HG02759 (cell line): Measurements from ENCODE around the gene COP1.
"Not testable (repeated sequence)": the region's sequence is repeated elsewhere in the genome, so short reads cannot be mapped to it uniquely, and the experiment has no call there.

Experiments
- ATAC-seq: cut with Tn5 transposase; IDR thresholded peaks from one replicate; pipeline ENCODE4 v1.9.1; 2021; ENCODE audit warnings: mild to moderate bottlenecking, moderate library complexity; ENCODE audit not compliant: unreplicated experiment

The COP1 gene

GRCh38 chr1:176049582-176049981, 157.5 kb downstream of the COP1 start:
- no peak for ATAC-seq

GRCh38 chr1:176046926-176047325, 160.2 kb downstream of the COP1 start:
- ATAC-seq: no peak

GRCh38 chr1:176043537-176043936, 163.5 kb downstream of the COP1 start:
- ATAC-seq: no peak

GRCh38 chr1:176033881-176034280, 173.2 kb downstream of the COP1 start:
- ATAC-seq: no peak

GRCh38 chr1:176033474-176033873, 173.6 kb downstream of the COP1 start:
- ATAC-seq: no peak

GRCh38 chr1:176032040-176032645, 174.9 kb downstream of the COP1 start:
- ATAC-seq: no peak

- ATAC-seq: no peak
Observed at GRCh38 chr1:176029609-176030008, 177.5 kb downstream of the COP1 start.

GRCh38 chr1:176029155-176029554, 177.9 kb downstream of the COP1 start:
- ATAC-seq: no peak

GRCh38 chr1:176027934-176028333, 179.2 kb downstream of the COP1 start:
- not testable (repeated sequence) for ATAC-seq

- no peak for ATAC-seq
Observed at GRCh38 chr1:176022574-176022973, 184.5 kb downstream of the COP1 start.

GRCh38 chr1:176017722-176018121, 189.4 kb downstream of the COP1 start:
- no peak for ATAC-seq

GRCh38 chr1:176009951-176010350, 197.1 kb downstream of the COP1 start:
- no peak for ATAC-seq

GRCh38 chr1:176007756-176008389, 199.2 kb downstream of the COP1 start:
- not testable (repeated sequence) for ATAC-seq

- ATAC-seq: not testable (repeated sequence)
Observed at GRCh38 chr1:175994660-175995059, 212.4 kb downstream of the COP1 start.

GRCh38 chr1:175992825-175993224, 214.3 kb downstream of the COP1 start:
- not testable (repeated sequence) for ATAC-seq

- not testable (repeated sequence) for ATAC-seq
Observed at GRCh38 chr1:175992202-175992601, 214.9 kb downstream of the COP1 start.

GRCh38 chr1:175984813-175985212, 222.3 kb downstream of the COP1 start:
- no peak for ATAC-seq

- no peak for ATAC-seq
Observed at GRCh38 chr1:175984057-175984812, 222.9 kb downstream of the COP1 start.

- not testable (repeated sequence) for ATAC-seq
Observed at GRCh38 chr1:175983363-175983762, 223.7 kb downstream of the COP1 start.

- no peak for ATAC-seq
Observed at GRCh38 chr1:175981128-175981527, 226.0 kb downstream of the COP1 start.

GRCh38 chr1:175978926-175979325, 228.2 kb downstream of the COP1 start:
- no peak for ATAC-seq

- no peak for ATAC-seq
Observed at GRCh38 chr1:175978476-175978875, 228.6 kb downstream of the COP1 start.
